Spinal cord (tissue), 10 donors: Measurements from ENCODE around the gene MAP2K5. TPM values are rescaled to one million over a fixed set of nuclear protein-coding genes. Genes with fewer than 3 reads are reported as not detected.

ENCODE experiments used
- DNase-seq, 6 donors: peaks; one replicate each; pipeline versions ENCODE4 v3.0.0 to v3.0.0-alpha.2; 2013 to 2015; ENCODE audit warnings: low spot score in 6 of 6, low read depth in 4 of 6
- H3K27ac ChIP-seq: one replicate; pipeline ENCODE4 v1.5.1; 2013; ENCODE audit warnings: low read depth, low read length, control low read depth
- H3K27me3 ChIP-seq: one replicate; pipeline ENCODE4 v1.6.1; 2013; ENCODE audit warnings: low read length; ENCODE audit not compliant: control insufficient read depth, insufficient read depth
- H3K36me3 ChIP-seq: one replicate; pipeline ENCODE4 v1.6.1; 2013; ENCODE audit warnings: low read length; ENCODE audit not compliant: control insufficient read depth, insufficient read depth
- H3K4me1 ChIP-seq: one replicate; pipeline ENCODE4 v1.6.1; 2013; ENCODE audit warnings: low read length; ENCODE audit not compliant: control insufficient read depth, insufficient read depth
- H3K4me3 ChIP-seq: one replicate; pipeline ENCODE4 v1.5.1; 2013; ENCODE audit warnings: low read depth, low read length, control low read depth
- H3K9me3 ChIP-seq: one replicate; pipeline ENCODE4 v1.6.1; 2013; ENCODE audit warnings: low read length; ENCODE audit not compliant: control insufficient read depth, insufficient read depth
- WGBS: methylation state at CpG from one replicate; pipeline ENCODE4 v1.1.5; 2013; ENCODE audit warnings: missing lambda C conversion rate; ENCODE audit not compliant: insufficient coverage; 5-methylcytosine and 5-hydroxymethylcytosine counted together
- polyA plus RNA-seq, 2 donors: library from polyadenylated mRNA; unstranded; fragments of 120-200 nt; gene quantifications; one replicate each; pipeline ENCODE4 v1.2.1, GENCODE V29; 2013; ENCODE audit not compliant: insufficient read length in 2 of 2
- total RNA-seq, 2 donors: library from RNA; depleted of rRNA in 1 of 2; stranded (reverse); fragments of 120-200 nt in 1 of 2; fragments of >200 nt in 1 of 2; gene quantifications; one replicate each; pipeline versions ENCODE4 v1.2.3 to v1.2.4, GENCODE V29; 2013 to 2014
- donor health status: healthy.

Gene MAP2K5
- total and polyA plus RNA-seq, 4 donors, result 15.6 to 29.4 (median 25.4) TPM

DNA sequence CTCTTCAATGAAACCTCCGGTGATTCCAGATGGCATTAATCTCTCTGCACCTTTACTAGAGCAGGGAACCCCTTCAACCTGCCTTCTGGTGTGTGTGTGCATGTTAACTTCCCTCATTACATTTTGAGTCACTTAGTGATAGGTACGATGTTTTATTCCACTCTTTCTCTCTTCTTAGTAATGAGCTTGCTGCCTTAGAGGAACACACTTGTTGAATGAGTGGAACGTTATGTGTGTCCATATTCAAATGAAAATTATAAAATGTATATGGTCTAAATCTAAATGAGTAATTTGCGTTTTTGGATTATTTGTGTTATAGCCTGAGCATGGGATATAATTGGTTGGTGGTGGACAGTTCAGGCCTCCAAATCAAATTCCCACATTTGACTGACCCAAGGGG, 12.1 kb downstream of the MAP2K5 start:
- Histone ChIP-seq H3K27ac (no peak overlapping the region), H3K36me3 (peaks cover 2% of the 10 kb centered on the region), H3K4me3 (no peak overlapping the region), H3K4me1 (peaks cover 3% of the 10 kb centered on the region), H3K9me3 (peaks cover 2% of the 10 kb centered on the region), H3K27me3 (no peaks in the 10 kb centered on the region)
- no peak for DNase-seq
- WGBS, result no CpG with 5 or more reads among the region's 4 CpGs

DNA sequence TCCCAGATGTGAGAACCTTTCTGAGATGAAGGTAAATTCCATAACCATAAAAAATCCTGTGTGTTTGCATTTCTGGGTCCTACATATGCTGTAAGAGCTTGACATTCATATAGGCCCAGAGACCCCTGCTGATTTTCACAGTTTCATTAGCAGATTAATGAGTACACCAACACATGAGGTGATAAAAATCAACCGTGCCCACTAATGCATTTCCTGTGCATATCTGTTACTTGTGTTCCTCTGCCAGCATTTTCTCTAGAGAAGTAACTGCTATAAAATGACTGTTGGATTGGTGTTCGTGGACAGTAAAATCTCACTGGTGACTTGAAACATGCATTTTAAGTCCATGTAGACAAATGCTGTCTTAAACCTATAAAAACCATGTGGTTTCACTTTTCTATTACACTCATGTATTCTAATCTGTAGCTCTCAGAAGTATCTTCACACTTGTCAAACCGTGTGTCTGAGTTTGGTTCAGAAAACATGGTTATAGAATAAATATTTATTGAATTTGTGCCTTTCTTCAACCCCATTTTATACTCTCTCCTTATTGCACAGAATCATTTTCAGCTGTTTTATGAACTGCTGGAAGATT, 14.6 kb downstream of the MAP2K5 start:
- Histone ChIP-seq H3K4me3 (no peak overlapping the region), H3K4me1 (peaks cover 3% of the 10 kb centered on the region), H3K36me3 (no peaks in the 10 kb centered on the region), H3K9me3 (peaks cover 2% of the 10 kb centered on the region), H3K27ac (no peak overlapping the region), H3K27me3 (no peaks in the 10 kb centered on the region)
- WGBS, result no CpG with 5 or more reads among the region's 3 CpGs
- DNase-seq, result peak in 1 of 6 donors; percentile 60

DNA sequence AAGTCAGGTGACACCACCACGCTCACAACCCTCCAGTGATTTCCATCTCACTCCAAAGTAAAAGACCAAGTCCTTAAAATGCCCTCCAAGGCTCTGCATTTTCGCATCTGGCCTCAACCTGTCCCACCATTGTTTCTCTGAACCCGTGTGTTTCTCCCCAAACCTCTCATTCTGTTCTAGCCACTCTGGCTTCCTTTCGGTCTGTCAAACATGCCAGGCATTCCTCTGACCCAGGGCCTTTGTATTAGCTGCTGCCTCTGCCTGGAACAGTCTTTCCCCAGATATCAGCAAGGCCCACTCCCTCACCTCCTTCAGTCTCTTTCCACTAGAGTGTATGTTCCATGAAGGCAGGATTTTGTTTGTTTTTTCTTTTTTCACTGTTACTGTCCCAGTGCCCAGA, 16.0 kb downstream of the MAP2K5 start:
- Histone ChIP-seq H3K4me3 (no peak overlapping the region), H3K36me3 (no peaks in the 10 kb centered on the region), H3K9me3 (peaks cover 2% of the 10 kb centered on the region), H3K4me1 (peaks cover 3% of the 10 kb centered on the region), H3K27ac (no peak overlapping the region), H3K27me3 (no peaks in the 10 kb centered on the region)
- 78% methylated on average over 4 of the region's 4 CpGs for WGBS
- DNase-seq, result no peak

DNA sequence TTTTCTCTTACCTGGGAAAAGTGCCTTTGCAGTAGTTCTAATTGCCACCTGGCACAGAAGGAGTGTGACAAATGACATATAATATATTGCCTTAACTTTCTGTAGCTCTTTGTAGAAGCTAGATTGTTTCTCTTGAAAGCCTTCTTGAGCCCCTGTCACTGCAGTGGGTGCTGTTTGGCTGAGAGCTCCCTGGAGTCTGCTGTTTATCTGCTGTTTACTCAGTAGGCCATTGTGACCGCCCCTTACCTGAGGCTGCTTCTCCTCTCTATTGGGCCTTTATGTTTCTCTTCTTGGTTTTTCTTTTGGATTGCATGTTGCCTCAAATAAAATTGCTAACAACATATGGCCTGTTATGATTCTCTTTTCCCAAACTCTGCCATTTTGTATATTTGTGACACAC, 16.7 kb downstream of the MAP2K5 start:
- Histone ChIP-seq H3K27me3 (no peaks in the 10 kb centered on the region), H3K36me3 (no peaks in the 10 kb centered on the region), H3K4me3 (no peak overlapping the region), H3K9me3 (peaks cover 2% of the 10 kb centered on the region), H3K4me1 (peaks cover 3% of the 10 kb centered on the region), H3K27ac (no peak overlapping the region)
- DNase-seq, result peak in 2 of 6 donors; percentile 41 to 47
- WGBS, result 100% methylated on average over 1 of the region's 1 CpG

DNA sequence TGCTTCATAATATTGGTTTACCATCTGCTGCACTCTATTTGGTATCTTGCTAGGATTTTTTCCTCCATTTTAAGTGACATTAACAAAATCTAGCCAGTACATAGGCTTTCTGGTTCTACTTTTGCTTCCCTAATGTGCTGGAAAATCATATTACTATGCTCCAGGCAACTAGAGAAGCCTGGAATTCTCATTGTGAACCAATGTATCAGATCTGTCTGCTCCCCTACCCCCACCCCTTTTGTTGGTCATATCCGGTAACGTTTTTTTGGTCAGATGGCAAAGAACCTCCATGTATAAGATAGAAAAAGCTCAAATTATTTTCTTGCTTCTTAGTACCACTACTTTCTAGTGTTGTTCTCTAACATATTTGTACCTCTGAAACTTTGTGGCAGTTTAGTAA, 17.1 kb downstream of the MAP2K5 start:
- H3K36me3 ChIP-seq, result no peaks in the 10 kb centered on the region
- WGBS, result no CpG with 5 or more reads among the region's 2 CpGs
- H3K27ac ChIP-seq, result no peak overlapping the region
- no peak for DNase-seq
- H3K4me1 ChIP-seq, result peaks cover 3% of the 10 kb centered on the region
- H3K9me3 ChIP-seq, result peaks cover 2% of the 10 kb centered on the region
- no peak overlapping the region for H3K4me3 ChIP-seq
- H3K27me3 ChIP-seq, result no peaks in the 10 kb centered on the region

DNA sequence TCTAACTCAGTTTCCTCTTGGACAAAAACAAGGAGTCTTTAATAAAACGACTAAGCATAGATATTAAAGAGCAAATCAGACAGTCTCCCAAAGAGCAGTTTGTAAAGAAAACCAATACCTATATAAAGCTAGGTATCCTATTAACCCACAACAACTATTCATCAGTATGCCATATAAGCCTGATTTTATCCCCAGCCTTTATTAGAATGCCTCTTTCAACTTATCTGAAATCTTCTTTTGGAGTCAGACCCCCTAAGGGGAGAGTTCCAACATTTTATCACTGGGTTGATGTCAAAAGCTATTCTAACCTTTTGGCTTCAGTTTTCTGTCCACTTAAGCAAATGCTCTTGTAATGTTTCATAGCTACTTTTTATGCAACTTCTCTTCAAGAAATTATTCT, 17.8 kb downstream of the MAP2K5 start:
- no peaks in the 10 kb centered on the region for H3K27me3 ChIP-seq
- DNase-seq, result no peak
- peaks cover 3% of the 10 kb centered on the region for H3K4me1 ChIP-seq
- no peak overlapping the region for H3K4me3 ChIP-seq
- WGBS, result no CpG with 5 or more reads among the region's 1 CpG
- no peaks in the 10 kb centered on the region for H3K36me3 ChIP-seq
- H3K27ac ChIP-seq, result no peak overlapping the region
- peaks cover 2% of the 10 kb centered on the region for H3K9me3 ChIP-seq

DNA sequence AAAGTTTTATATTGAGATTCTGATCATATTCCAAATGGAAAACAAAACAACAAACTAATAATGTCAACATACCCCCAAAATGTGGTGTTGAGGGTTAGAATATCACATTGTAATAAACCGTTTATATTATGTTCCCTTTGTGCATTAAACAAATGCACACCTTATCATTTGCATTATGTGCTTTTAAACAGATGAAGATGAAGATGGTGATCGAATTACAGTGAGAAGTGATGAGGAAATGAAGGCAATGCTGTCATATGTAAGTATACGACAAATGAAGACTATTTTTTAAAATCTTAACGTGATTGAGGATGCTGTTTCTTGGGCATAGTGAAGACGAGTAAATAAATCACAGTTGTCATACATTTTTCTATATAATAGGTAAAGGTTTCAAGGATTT, 20.6 kb downstream of the MAP2K5 start:
- peaks cover 3% of the 10 kb centered on the region for H3K4me1 ChIP-seq

DNA sequence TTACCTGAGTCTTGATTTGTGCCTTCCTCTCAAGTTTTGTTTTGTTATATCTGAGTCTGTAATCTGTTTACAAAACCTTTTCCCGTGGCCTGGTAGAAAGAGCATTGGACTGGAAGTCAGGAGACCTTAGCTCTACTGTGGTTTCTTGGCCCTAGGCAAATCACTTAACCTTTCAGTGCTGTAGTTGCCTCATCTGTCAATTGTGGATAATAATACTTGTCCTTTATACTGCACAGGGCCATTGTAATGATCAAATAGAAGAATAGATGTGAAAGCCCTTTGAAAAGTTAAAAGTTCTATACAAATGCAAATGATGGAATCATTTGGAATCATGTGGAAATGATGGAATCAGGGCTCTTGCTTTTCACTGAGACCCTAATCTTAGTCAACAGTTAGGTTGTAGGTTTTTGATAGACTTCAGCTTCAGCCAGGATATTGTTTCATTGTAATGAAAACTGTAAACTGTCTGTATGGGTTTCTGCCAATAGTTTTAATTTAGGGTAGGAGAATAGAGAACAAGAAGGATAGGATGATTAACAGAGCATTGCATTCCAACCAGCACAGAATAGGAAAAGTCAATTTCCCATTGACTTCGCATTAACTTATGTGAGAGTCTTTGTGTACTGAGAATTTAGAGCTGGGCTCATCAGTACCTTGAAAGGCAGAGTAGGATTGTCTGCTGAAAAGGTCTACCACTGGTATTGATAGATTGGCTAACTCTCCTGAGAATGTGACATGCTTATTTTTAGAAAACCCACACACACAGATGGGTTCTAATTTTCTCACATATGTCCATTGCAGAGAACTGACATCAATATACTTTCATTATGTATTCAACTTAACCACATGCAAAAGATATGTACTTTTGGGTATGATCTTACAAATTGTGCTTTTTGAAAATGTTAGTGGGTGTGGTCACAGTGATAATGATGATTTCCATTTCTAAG, 21.8 kb downstream of the MAP2K5 start:
- WGBS, result no CpG with 5 or more reads among the region's 2 CpGs
- Histone ChIP-seq H3K27ac (no peak overlapping the region), H3K9me3 (no peaks in the 10 kb centered on the region), H3K36me3 (no peaks in the 10 kb centered on the region), H3K4me3 (no peak overlapping the region), H3K4me1 (no peaks in the 10 kb centered on the region), H3K27me3 (no peaks in the 10 kb centered on the region)
- DNase-seq, result no peak

More for the DNA sequence above, 20.6 kb downstream of the MAP2K5 start:
- Histone ChIP-seq H3K27me3 (no peaks in the 10 kb centered on the region), H3K36me3 (no peaks in the 10 kb centered on the region), H3K4me3 (no peak overlapping the region), H3K27ac (no peak overlapping the region), H3K9me3 (no peaks in the 10 kb centered on the region)
- no CpG with 5 or more reads among the region's 5 CpGs for WGBS
- no peak for DNase-seq

DNA sequence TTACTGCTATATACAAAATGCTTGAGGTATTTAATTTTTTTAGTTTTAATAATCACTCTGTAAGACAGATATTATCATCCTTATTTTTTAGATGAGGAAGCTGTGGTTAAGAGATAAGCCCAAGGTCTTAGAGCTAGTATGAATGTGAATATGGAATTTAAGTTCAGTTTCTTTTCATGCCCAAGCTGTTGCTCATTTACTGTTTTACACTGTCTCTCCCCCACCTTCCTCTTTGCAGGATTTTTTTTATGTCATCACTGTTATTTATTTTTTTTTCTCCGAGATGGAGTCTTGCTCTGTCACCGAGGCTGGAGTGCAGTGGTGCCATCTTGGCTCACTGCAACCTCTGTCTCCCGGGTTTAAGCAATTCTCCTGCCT, 22.5 kb downstream of the MAP2K5 start:
- 100% methylated on average over 1 of the region's 3 CpGs for WGBS
- H3K27me3 ChIP-seq, result no peaks in the 10 kb centered on the region
- no peak overlapping the region for H3K4me3 ChIP-seq
- no peak overlapping the region for H3K27ac ChIP-seq
- no peak for DNase-seq
- no peaks in the 10 kb centered on the region for H3K4me1 ChIP-seq
- no peaks in the 10 kb centered on the region for H3K36me3 ChIP-seq
- no peaks in the 10 kb centered on the region for H3K9me3 ChIP-seq

DNA sequence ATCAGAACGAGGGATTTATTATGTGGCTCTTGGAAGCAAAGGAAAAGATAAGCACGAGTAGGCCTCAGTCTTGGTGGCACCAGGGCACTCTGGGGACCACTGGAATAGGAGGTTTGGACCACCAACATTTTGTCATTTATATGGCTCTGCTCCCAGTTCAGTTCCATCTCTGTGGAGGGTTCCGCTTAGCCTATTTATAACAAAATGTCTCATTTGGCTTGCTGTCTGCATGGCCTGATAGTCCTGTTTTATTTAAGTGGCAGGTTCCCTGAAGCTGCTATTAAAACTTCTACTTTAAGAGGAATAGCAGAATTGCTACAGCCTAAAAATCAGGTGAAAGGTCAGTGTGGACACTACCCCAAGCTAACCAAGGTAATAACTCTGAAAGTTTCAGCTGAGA, 27.2 kb downstream of the MAP2K5 start:
- H3K9me3 ChIP-seq, result no peaks in the 10 kb centered on the region
- no peaks in the 10 kb centered on the region for H3K4me1 ChIP-seq
- H3K27ac ChIP-seq, result no peak overlapping the region
- no peak for DNase-seq
- 46% methylated on average over 3 of the region's 3 CpGs for WGBS
- H3K4me3 ChIP-seq, result no peak overlapping the region
- no peaks in the 10 kb centered on the region for H3K36me3 ChIP-seq
- no peaks in the 10 kb centered on the region for H3K27me3 ChIP-seq
